HepG2 (cell line): ENCODE measurements around the gene VAC14.
A peak's percentile ranks its signal among the peaks of the same experiment; 100 is the strongest.

ENCODE experiments used
- CHD2 ChIP-seq: IDR thresholded peaks from 2 replicates; pipeline ENCODE4 v1.6.1; 2011; ENCODE audit warnings: low read depth, low read length, improper control_type of control experiment
- JUN ChIP-seq: sonication (generic); formaldehyde crosslinking; IDR thresholded peaks from 2 replicates; pipeline ENCODE4 v1.4.0; 2020; ENCODE audit warnings: mild to moderate bottlenecking, missing genetic modification reagents
- KDM1A ChIP-seq: IDR thresholded peaks from 2 replicates; pipeline ENCODE4 v1.6.1; 2016; ENCODE audit warnings: missing compliant biosample characterization
- PHF8 ChIP-seq: sonication (generic); formaldehyde crosslinking; IDR thresholded peaks from 2 replicates; pipeline ENCODE4 v1.5.0; 2020; ENCODE audit warnings: missing genetic modification reagents
- SIX1 ChIP-seq: sonication (generic); formaldehyde crosslinking; IDR thresholded peaks from 2 replicates; pipeline ENCODE4 v1.4.0; 2020; ENCODE audit warnings: missing genetic modification reagents, borderline replicate concordance
- SNAPC5 ChIP-seq: sonication (generic); formaldehyde crosslinking; IDR thresholded peaks from 2 replicates; pipeline ENCODE4 v1.8.1; 2023; ENCODE audit warnings: mild to moderate bottlenecking, missing genetic modification reagents, borderline replicate concordance
- ZNF274 ChIP-seq: sonication (generic); formaldehyde crosslinking; IDR thresholded peaks from 2 replicates; pipeline ENCODE4 v1.5.1; 2020; ENCODE audit warnings: mild to moderate bottlenecking, missing genetic modification reagents
- ZNF780A ChIP-seq: sonication (generic); formaldehyde crosslinking; IDR thresholded peaks from 2 replicates; pipeline ENCODE4 v1.8.0; 2022; ENCODE audit warnings: mild to moderate bottlenecking, missing genetic modification reagents, moderate library complexity
- TF ChIP-seq, protein P1 (sequence below): sonication (generic); formaldehyde crosslinking; IDR thresholded peaks from 2 replicates; pipeline ENCODE4 v1.5.0; 2020; ENCODE audit warnings: mild to moderate bottlenecking, missing genetic modification reagents, moderate library complexity
- TF ChIP-seq, protein P2 (sequence below), 2 experiments: sonication (generic) in 1 of 2; formaldehyde crosslinking in 1 of 2; IDR thresholded peaks; 2 replicates each; pipeline versions ENCODE4 v1.4.0 to v1.6.1; 2018 to 2020; ENCODE audit warnings: missing genetic modification reagents in 2 of 2, borderline replicate concordance in 1 of 2, low read depth in 1 of 2, mild to moderate bottlenecking in 1 of 2, missing biosample characterization in 1 of 2
- TF ChIP-seq, protein P3 (sequence below): sonication (generic); formaldehyde crosslinking; IDR thresholded peaks from 2 replicates; pipeline ENCODE4 v1.8.0; 2022; ENCODE audit warnings: missing genetic modification reagents, mild to moderate bottlenecking, borderline replicate concordance

DNA sequence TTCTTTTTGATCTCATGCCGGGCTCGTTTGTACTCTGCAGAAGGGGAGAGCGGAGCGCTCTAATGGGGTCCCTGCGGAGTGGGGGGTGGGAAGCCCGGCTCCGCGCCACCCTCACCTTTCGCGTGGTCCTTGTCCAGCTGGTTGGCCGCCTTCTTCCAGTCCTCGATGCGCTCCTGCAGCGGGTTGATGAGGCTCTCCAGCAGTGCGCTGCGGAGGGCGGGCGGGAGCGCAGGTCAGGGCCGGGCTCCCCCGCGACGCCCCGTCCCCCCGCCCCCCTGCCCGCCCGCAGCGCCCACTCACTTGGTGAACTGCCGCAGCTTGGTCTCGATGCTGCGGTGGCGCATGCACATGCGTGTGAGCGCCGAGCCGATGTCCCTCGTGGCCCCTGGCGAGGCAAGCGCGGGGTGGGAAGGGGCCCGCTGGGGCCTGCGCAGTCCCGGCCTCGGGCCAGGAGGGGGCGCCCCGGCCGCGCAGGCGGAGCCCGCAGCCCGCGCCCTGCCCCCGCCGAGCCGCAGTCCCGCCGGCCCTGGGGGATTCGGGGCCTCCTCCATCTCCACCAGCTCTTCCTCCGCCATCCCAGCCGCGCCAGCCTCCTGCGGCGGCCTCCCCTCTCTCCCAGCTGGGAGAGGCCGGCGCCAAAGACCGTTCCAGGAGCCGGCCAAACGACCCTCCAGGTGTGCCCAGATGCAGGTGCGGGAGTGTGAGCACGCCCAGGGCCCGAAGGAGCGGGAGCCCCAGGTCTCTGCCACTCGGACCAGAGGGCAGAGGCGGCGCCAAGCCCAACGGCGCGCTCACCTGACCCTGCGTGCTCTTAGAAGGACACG lies 121.1 kb downstream of the VAC14 start:
- TF ChIP-seq PHF8 (CRISPR knock-in tag): no peak
- TF ChIP-seq, protein P1, sequence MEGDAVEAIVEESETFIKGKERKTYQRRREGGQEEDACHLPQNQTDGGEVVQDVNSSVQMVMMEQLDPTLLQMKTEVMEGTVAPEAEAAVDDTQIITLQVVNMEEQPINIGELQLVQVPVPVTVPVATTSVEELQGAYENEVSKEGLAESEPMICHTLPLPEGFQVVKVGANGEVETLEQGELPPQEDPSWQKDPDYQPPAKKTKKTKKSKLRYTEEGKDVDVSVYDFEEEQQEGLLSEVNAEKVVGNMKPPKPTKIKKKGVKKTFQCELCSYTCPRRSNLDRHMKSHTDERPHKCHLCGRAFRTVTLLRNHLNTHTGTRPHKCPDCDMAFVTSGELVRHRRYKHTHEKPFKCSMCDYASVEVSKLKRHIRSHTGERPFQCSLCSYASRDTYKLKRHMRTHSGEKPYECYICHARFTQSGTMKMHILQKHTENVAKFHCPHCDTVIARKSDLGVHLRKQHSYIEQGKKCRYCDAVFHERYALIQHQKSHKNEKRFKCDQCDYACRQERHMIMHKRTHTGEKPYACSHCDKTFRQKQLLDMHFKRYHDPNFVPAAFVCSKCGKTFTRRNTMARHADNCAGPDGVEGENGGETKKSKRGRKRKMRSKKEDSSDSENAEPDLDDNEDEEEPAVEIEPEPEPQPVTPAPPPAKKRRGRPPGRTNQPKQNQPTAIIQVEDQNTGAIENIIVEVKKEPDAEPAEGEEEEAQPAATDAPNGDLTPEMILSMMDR (CRISPR knock-in tag): peak; percentile 26; the same call in 1 of the 2 replicates
- no peak for TF ChIP-seq SNAPC5 (CRISPR knock-in tag)
- TF ChIP-seq CHD2: no peak
- TF ChIP-seq, protein P2, sequence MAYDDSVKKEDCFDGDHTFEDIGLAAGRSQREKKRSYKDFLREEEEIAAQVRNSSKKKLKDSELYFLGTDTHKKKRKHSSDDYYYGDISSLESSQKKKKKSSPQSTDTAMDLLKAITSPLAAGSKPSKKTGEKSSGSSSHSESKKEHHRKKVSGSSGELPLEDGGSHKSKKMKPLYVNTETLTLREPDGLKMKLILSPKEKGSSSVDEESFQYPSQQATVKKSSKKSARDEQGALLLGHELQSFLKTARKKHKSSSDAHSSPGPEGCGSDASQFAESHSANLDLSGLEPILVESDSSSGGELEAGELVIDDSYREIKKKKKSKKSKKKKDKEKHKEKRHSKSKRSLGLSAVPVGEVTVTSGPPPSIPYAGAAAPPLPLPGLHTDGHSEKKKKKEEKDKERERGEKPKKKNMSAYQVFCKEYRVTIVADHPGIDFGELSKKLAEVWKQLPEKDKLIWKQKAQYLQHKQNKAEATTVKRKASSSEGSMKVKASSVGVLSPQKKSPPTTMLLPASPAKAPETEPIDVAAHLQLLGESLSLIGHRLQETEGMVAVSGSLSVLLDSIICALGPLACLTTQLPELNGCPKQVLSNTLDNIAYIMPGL (CRISPR knock-in tag; IDR thresholded peaks at IDR 0.05; ENCODE audit: borderline replicate concordance in 1 of 2, low read depth in 1 of 2): no peak
- TF ChIP-seq, protein P3, sequence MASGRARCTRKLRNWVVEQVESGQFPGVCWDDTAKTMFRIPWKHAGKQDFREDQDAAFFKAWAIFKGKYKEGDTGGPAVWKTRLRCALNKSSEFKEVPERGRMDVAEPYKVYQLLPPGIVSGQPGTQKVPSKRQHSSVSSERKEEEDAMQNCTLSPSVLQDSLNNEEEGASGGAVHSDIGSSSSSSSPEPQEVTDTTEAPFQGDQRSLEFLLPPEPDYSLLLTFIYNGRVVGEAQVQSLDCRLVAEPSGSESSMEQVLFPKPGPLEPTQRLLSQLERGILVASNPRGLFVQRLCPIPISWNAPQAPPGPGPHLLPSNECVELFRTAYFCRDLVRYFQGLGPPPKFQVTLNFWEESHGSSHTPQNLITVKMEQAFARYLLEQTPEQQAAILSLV (CRISPR knock-in tag): no peak
- TF ChIP-seq SIX1 (CRISPR knock-in tag): no peak
- TF ChIP-seq ZNF274 (CRISPR knock-in tag): no peak
- TF ChIP-seq ZNF780A (CRISPR knock-in tag): no peak
- TF ChIP-seq KDM1A (CRISPR knock-in tag): no peak
- TF ChIP-seq JUN (CRISPR knock-in tag): no peak
